Neural progenitor cell (in vitro differentiated cells): Measurements from ENCODE around the gene MAB21L1.

ENCODE experiments used
- CTCF ChIP-seq: fragments of 200-600 bp; sonication (generic); IDR thresholded peaks from 2 replicates; pipeline ENCODE4 v1.5.1; 2017; ENCODE audit warnings: antibody characterized with exemption, mild to moderate bottlenecking
- EZH2 ChIP-seq: fragments of 200-600 bp; sonication (generic); IDR thresholded peaks from 2 replicates; pipeline ENCODE4 v1.6.1; 2017; ENCODE audit warnings: antibody characterized with exemption, mild to moderate bottlenecking, moderate library complexity
- EZH2phosphoT487 ChIP-seq: fragments of 200-600 bp; sonication (generic); IDR thresholded peaks from 2 replicates; pipeline ENCODE4 v1.6.1; 2017; ENCODE audit warnings: antibody characterized with exemption

DNA sequence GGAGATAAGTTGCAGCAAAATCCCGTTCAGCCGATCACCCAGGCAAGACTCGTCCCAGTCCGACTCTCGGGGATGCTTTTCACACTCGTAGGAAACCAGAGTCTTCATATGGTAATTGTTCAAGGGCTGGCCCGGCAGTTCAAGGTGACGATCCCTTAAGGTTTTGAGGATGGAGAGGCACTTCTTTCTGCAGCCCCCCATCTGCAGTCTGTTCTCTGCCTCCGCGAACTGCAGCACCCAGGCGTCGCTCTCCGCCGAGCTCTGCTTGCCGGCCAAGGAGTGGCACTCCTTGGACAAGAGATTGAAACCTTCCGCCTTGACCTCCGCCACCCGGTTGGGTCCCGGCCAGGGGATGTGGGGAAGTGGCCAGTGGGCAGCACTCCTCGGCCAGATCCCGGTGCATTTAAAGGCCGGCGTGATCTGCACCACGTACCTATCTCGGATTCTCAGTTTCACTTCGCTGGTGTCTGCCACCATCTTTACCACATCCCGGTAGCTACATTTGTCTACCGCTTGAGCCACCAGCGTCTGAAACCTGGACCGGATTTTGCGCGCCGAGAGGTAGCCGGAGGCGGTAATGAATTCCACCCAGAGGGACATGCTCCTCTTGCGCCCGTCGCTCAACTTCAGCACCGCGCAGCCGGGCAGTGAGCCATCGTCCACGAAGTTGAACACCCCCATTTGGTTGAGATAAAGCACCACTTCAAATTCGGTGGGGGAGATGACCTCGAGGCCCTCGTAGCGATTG is 1.1 kb downstream of the MAB21L1 start:
- no peak for TF ChIP-seq CTCF
- peak; percentile 83 for TF ChIP-seq EZH2
- peak; percentile 27 for TF ChIP-seq EZH2phosphoT487
